GM13977 (cell line): ENCODE measurements around the gene KIF12.

ENCODE experiments used
- DNase-seq: peaks from one replicate; pipeline ENCODE4 v3.0.0; 2012; ENCODE audit warnings: low spot score
- CTCF ChIP-seq: IDR thresholded peaks from 2 replicates; pipeline ENCODE4 v1.5.1; 2012; ENCODE audit warnings: mild to moderate bottlenecking, control low read depth; ENCODE audit not compliant: insufficient read depth; ENCODE audit errors: extremely low read depth, missing control alignments
- in situ Hi-C: fragments of 300-500 bp; cut with MboI; formaldehyde crosslinking; loops from one replicate; pipeline ENCODE4 v1.12.0; 2022; ENCODE audit warnings: low sequenced_read_pairs, low pct_unique_long_range_greater_than_20kb, mixed read lengths, inconsistent platforms; ENCODE audit not compliant: unreplicated experiment

The KIF12 gene

DNA sequence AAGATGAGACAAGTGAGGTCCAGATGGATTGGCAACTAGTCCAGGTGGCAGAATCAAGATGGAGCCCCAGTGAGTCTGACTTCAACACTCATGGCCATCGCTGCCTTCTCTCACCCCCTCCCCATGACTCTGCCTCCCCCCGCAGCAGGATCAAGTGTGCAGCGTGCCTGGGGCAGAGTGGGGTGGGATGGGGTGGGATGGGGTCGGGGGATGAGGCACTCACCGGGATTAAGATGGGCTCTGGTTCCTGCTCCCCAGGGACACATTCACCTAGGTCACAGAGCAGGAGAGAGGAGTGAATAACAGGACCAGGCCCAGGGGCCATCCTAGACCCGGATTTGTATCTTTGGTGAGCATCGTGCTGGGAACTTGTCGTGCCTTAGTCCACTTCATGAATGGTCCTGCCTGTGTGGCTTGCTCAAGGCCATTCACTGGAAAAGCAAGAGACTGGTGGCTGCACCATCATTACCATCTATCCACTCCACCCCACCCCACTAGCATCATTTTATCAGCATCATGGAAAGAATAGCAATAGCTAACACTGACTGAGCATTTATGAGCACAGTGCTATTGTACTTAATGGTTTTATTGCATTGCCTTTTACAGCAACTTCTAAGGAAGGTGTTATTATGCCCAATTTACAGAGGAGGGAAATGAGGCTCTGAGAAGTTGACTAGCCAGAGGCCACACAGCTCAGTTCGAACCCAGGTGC is 29.5 kb downstream of the KIF12 start:
- in situ Hi-C loops, result no loop called here
- no peak for TF ChIP-seq CTCF
- no peak for DNase-seq

- no peak for TF ChIP-seq CTCF
- no peak for DNase-seq
- in situ Hi-C loops, result no loop called here
Observed at GRCh38 chr9:114065304-114065703, 33.8 kb downstream of the KIF12 start.

GRCh38 chr9:114061830-114062474 is 37.1 kb downstream of the KIF12 start:
- in situ Hi-C loops, result no loop called here
- TF ChIP-seq CTCF, result no peak
- DNase-seq, result no peak

- DNase-seq, result no peak
- no peak for TF ChIP-seq CTCF
- in situ Hi-C loops, result no loop called here
Observed at GRCh38 chr9:114061292-114061691, 37.8 kb downstream of the KIF12 start.

DNA sequence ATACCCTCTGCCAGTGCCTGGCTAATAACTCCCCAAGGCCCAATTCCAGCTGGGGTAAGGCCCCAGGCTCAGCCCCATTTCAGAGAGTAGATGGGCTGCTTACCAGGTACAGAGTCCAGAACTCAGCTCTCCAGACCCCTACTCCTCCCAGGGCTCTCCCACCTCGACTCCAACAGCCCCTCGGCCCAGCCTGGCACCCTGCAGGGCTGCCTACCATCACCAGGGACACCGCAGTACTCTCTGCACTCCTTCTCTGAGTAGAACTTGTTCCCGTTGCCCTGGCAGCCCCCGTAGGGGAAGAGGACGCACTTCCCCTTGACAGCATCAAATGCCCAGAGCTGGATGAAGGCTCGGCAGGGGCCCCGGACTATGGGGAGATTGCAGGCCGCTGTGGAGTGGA is 38.4 kb downstream of the KIF12 start:
- in situ Hi-C loops, result no loop called here

DNA sequence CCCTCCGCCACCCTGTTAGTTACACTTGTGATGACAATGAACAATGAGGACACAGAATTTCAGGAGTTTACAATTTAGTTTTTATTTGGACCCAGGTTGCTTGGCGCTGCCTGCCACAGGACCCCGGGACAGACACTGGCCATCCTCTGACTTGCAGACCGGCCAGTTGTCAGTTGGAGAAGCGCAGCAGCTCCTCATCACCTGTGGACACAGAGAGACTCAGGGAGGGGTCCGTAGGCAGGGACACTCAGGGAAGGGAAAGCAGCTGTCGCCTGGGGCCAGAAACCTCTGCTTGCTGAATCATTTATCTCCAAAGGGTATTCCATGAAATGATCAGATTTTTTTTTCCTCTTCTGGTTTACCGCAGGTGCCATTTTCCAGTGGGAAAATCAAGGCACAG is 39.0 kb downstream of the KIF12 start:
- in situ Hi-C loops, result no loop called here
- no peak for DNase-seq
- TF ChIP-seq CTCF, result no peak

More for the DNA sequence above, 38.4 kb downstream of the KIF12 start:
- DNase-seq, result no peak
- no peak for TF ChIP-seq CTCF
